Measurements from ENCODE around the gene PDE11A.

Gene PDE11A

GRCh38 chr2:177633111-177633510 lies 439.5 kb downstream of the PDE11A start:
- DNase-seq (ENCODE audit: low read depth, low spot score) = no peak

GRCh38 chr2:177631680-177632079 lies 440.9 kb downstream of the PDE11A start:
- no peak for DNase-seq (ENCODE audit: low read depth, low spot score)

- no peak for DNase-seq (ENCODE audit: low read depth, low spot score)
Observed at GRCh38 chr2:177629357-177630024, 443.1 kb downstream of the PDE11A start.

GRCh38 chr2:177628831-177629230 lies 443.7 kb downstream of the PDE11A start:
- no peak for DNase-seq (ENCODE audit: low read depth, low spot score)

GRCh38 chr2:177625744-177626650 lies 446.6 kb downstream of the PDE11A start:
- DNase-seq (ENCODE audit: low read depth, low spot score) = no peak

GRCh38 chr2:177622521-177622920 lies 450.1 kb downstream of the PDE11A start:
- peak; percentile 38 for DNase-seq (ENCODE audit: low read depth, low spot score)

GRCh38 chr2:177619986-177620385 lies 452.6 kb downstream of the PDE11A start:
- DNase-seq (ENCODE audit: low read depth, low spot score) = no peak

GRCh38 chr2:177619461-177619860 lies 453.1 kb downstream of the PDE11A start:
- DNase-seq (ENCODE audit: low read depth, low spot score) = no peak

- peak; percentile 95 for DNase-seq (ENCODE audit: low read depth, low spot score)
Observed at GRCh38 chr2:177618255-177619253, 454.0 kb downstream of the PDE11A start.

- no peak for DNase-seq (ENCODE audit: low read depth, low spot score)
Observed at GRCh38 chr2:177617849-177618248, 454.7 kb downstream of the PDE11A start.

- DNase-seq (ENCODE audit: low read depth, low spot score) = no peak
Observed at GRCh38 chr2:177616731-177617130, 455.8 kb downstream of the PDE11A start.

GRCh38 chr2:177616066-177616465 lies 456.5 kb downstream of the PDE11A start:
- DNase-seq (ENCODE audit: low read depth, low spot score) = no peak

GRCh38 chr2:177612659-177613058 lies 459.9 kb downstream of the PDE11A start:
- DNase-seq (ENCODE audit: low read depth, low spot score) = no peak

GRCh38 chr2:177611310-177611886 lies 461.2 kb downstream of the PDE11A start:
- DNase-seq (ENCODE audit: low read depth, low spot score) = no peak

GRCh38 chr2:177610813-177611212 lies 461.8 kb downstream of the PDE11A start:
- no peak for DNase-seq (ENCODE audit: low read depth, low spot score)

- no peak for DNase-seq (ENCODE audit: low read depth, low spot score)
Observed at GRCh38 chr2:177606636-177607035, 465.9 kb downstream of the PDE11A start.

GRCh38 chr2:177604271-177605065 lies 468.1 kb downstream of the PDE11A start:
- DNase-seq (ENCODE audit: low read depth, low spot score) = peak; percentile 82

GRCh38 chr2:177603768-177604167 lies 468.8 kb downstream of the PDE11A start:
- DNase-seq (ENCODE audit: low read depth, low spot score) = no peak

- no peak for DNase-seq (ENCODE audit: low read depth, low spot score)
Observed at GRCh38 chr2:177603181-177603580, 469.4 kb downstream of the PDE11A start.

- no peak for DNase-seq (ENCODE audit: low read depth, low spot score)
Observed at GRCh38 chr2:177602611-177603164, 469.9 kb downstream of the PDE11A start.

Data from astrocyte of the hippocampus (primary cell).